SK-N-SH treated with all-trans-retinoic acid at 6 μM for 48 hours (cell line): ENCODE measurements around the gene TRAK1.

ENCODE experiments used
- CREB5 ChIP-seq: fragments of 250-450 bp; sonication (Bioruptor Pico); IDR thresholded peaks from 2 replicates; pipeline ENCODE4 v1.5.1; 2020; ENCODE audit warnings: low read depth, mild to moderate bottlenecking, moderate library complexity
- TCF4 ChIP-seq: fragments of 250-450 bp; sonication (Bioruptor Pico); IDR thresholded peaks from 2 replicates; pipeline ENCODE4 v1.8.0; 2021; ENCODE audit warnings: mild to moderate bottlenecking, moderate library complexity, borderline replicate concordance

- TF ChIP-seq CREB5 (CRISPR knock-in tag) (no peak), TCF4 (no peak)
Observed at GRCh38 chr3:42152193-42152592, 61.0 kb downstream of the TRAK1 start.
